SK-N-SH treated with all-trans-retinoic acid at 6 μM for 48 hours (cell line): ENCODE measurements around the gene CDC14B.

Experiments used
- ATAC-seq: fragments of 200-7000 bp; cut with Tn5 transposase; 3 replicates; pipeline ENCODE4 v1.9.1; 2020; ENCODE audit warnings: mild to moderate bottlenecking, moderate library complexity
- ARNTL ChIP-seq: fragments of 450-650 bp; formaldehyde crosslinking; IDR thresholded peaks from 2 replicates; pipeline ENCODE4 v1.5.0; 2020; ENCODE audit warnings: low read depth, mild to moderate bottlenecking, moderate library complexity, borderline replicate concordance
- BACH2 ChIP-seq: fragments of 250-450 bp; sonication (Bioruptor Pico); IDR thresholded peaks from 2 replicates; pipeline ENCODE4 v1.9.0; 2021; ENCODE audit warnings: mild to moderate bottlenecking, borderline replicate concordance
- CSDC2 ChIP-seq: fragments of 250-450 bp; sonication (Bioruptor Pico); IDR thresholded peaks from 2 replicates; pipeline ENCODE4 v1.5.0; 2020; ENCODE audit warnings: mild to moderate bottlenecking, moderate library complexity
- GLIS3 ChIP-seq: fragments of 250-450 bp; sonication (Bioruptor Pico); IDR thresholded peaks from 2 replicates; pipeline ENCODE4 v1.5.0; 2020; ENCODE audit warnings: mild to moderate bottlenecking, moderate library complexity
- OSR1 ChIP-seq: fragments of 250-450 bp; sonication (Bioruptor Pico); IDR thresholded peaks from 2 replicates; pipeline ENCODE4 v1.8.0; 2022; ENCODE audit warnings: moderate library complexity, mild to moderate bottlenecking, inconsistent platforms
- PPARA ChIP-seq: fragments of 250-450 bp; sonication (Bioruptor Pico); IDR thresholded peaks from 2 replicates; pipeline ENCODE4 v1.5.0; 2020; ENCODE audit warnings: mild to moderate bottlenecking, borderline replicate concordance
- RARB ChIP-seq: fragments of 250-450 bp; sonication (Bioruptor Pico); IDR thresholded peaks from 2 replicates; pipeline ENCODE4 v1.8.0; 2021; ENCODE audit warnings: mild to moderate bottlenecking, moderate library complexity
- TOX ChIP-seq: fragments of 250-450 bp; sonication (Bioruptor Pico); IDR thresholded peaks from 2 replicates; pipeline ENCODE4 v1.8.0; 2021; ENCODE audit warnings: mild to moderate bottlenecking, moderate library complexity, borderline replicate concordance
- ZC3H10 ChIP-seq: fragments of 250-450 bp; sonication (Bioruptor Pico); IDR thresholded peaks from 2 replicates; pipeline ENCODE4 v1.5.1; 2021; ENCODE audit warnings: mild to moderate bottlenecking, moderate library complexity
- ZFP3 ChIP-seq: fragments of 250-450 bp; sonication (Bioruptor Pico); IDR thresholded peaks from 2 replicates; pipeline ENCODE4 v1.5.0; 2020; ENCODE audit warnings: mild to moderate bottlenecking, moderate library complexity
- ZNF565 ChIP-seq: fragments of 450-650 bp; formaldehyde crosslinking; conservative IDR thresholded peaks from 2 replicates; pipeline ENCODE4 v1.5.0; 2020; ENCODE audit warnings: low read depth, mild to moderate bottlenecking, moderate library complexity
- ZNF70 ChIP-seq: fragments of 450-650 bp; formaldehyde crosslinking; IDR thresholded peaks from 2 replicates; pipeline ENCODE4 v1.5.0; 2020; ENCODE audit warnings: mild to moderate bottlenecking, moderate library complexity
- ZNF8 ChIP-seq: fragments of 450-650 bp; formaldehyde crosslinking; IDR thresholded peaks from 2 replicates; pipeline ENCODE4 v1.5.0; 2020; ENCODE audit warnings: mild to moderate bottlenecking, moderate library complexity
- TF ChIP-seq, protein P1 (sequence below): fragments of 250-450 bp; sonication (Bioruptor Pico); IDR thresholded peaks from 2 replicates; pipeline ENCODE4 v1.5.0; 2020; ENCODE audit warnings: mild to moderate bottlenecking, moderate library complexity
- TF ChIP-seq, protein P2 (sequence below): fragments of 250-450 bp; sonication (Bioruptor Pico); IDR thresholded peaks from 2 replicates; pipeline ENCODE4 v1.5.1; 2020; ENCODE audit warnings: low read depth, mild to moderate bottlenecking, moderate library complexity
- TF ChIP-seq, protein P3 (sequence below): fragments of 250-450 bp; sonication (Bioruptor Pico); IDR thresholded peaks from 2 replicates; pipeline ENCODE4 v1.5.1; 2021; ENCODE audit warnings: mild to moderate bottlenecking, moderate library complexity

The CDC14B gene

GRCh38 chr9:96555567-96556386, 63.9 kb downstream of the CDC14B start (continued):
- TF ChIP-seq, protein P1, sequence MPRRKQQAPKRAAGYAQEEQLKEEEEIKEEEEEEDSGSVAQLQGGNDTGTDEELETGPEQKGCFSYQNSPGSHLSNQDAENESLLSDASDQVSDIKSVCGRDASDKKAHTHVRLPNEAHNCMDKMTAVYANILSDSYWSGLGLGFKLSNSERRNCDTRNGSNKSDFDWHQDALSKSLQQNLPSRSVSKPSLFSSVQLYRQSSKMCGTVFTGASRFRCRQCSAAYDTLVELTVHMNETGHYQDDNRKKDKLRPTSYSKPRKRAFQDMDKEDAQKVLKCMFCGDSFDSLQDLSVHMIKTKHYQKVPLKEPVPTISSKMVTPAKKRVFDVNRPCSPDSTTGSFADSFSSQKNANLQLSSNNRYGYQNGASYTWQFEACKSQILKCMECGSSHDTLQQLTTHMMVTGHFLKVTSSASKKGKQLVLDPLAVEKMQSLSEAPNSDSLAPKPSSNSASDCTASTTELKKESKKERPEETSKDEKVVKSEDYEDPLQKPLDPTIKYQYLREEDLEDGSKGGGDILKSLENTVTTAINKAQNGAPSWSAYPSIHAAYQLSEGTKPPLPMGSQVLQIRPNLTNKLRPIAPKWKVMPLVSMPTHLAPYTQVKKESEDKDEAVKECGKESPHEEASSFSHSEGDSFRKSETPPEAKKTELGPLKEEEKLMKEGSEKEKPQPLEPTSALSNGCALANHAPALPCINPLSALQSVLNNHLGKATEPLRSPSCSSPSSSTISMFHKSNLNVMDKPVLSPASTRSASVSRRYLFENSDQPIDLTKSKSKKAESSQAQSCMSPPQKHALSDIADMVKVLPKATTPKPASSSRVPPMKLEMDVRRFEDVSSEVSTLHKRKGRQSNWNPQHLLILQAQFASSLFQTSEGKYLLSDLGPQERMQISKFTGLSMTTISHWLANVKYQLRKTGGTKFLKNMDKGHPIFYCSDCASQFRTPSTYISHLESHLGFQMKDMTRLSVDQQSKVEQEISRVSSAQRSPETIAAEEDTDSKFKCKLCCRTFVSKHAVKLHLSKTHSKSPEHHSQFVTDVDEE (CRISPR knock-in tag), result no peak

- TF ChIP-seq, protein P2, sequence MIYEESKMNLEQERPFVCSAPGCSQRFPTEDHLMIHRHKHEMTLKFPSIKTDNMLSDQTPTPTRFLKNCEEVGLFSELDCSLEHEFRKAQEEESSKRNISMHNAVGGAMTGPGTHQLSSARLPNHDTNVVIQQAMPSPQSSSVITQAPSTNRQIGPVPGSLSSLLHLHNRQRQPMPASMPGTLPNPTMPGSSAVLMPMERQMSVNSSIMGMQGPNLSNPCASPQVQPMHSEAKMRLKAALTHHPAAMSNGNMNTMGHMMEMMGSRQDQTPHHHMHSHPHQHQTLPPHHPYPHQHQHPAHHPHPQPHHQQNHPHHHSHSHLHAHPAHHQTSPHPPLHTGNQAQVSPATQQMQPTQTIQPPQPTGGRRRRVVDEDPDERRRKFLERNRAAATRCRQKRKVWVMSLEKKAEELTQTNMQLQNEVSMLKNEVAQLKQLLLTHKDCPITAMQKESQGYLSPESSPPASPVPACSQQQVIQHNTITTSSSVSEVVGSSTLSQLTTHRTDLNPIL (CRISPR knock-in tag), result no peak
- TF ChIP-seq BACH2 (CRISPR knock-in tag), result no peak
- no peak for TF ChIP-seq ZNF70 (CRISPR knock-in tag)
- no peak for TF ChIP-seq ZFP3 (CRISPR knock-in tag)
- TF ChIP-seq, protein P1 (CRISPR knock-in tag), result no peak
- TF ChIP-seq ZNF8 (CRISPR knock-in tag), result no peak
- TF ChIP-seq, all 23 proteins: peak for 0
- peak; percentile 76 for ATAC-seq
These were observed 64.7 kb downstream of the CDC14B start for GRCh38 chr9:96554801-96555566.

DNA sequence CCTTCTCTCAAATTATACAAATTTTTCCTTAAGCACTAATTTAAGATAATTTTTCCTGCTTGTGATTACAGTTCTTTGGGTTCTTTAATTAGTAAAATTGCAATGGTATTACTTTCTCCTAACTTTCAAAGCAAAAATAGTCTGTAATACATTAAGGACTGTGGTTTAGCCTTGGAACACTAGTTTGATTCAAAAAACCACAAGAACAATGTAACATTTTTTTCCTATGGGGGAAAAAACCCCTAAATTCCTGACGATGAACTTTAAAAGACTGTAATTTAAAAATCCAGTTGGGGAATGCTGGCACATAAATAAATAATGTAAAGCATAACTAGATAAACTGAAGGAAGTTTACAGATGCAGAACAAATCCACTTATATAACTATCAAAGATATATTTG, 65.3 kb downstream of the CDC14B start:
- TF ChIP-seq, protein P3, sequence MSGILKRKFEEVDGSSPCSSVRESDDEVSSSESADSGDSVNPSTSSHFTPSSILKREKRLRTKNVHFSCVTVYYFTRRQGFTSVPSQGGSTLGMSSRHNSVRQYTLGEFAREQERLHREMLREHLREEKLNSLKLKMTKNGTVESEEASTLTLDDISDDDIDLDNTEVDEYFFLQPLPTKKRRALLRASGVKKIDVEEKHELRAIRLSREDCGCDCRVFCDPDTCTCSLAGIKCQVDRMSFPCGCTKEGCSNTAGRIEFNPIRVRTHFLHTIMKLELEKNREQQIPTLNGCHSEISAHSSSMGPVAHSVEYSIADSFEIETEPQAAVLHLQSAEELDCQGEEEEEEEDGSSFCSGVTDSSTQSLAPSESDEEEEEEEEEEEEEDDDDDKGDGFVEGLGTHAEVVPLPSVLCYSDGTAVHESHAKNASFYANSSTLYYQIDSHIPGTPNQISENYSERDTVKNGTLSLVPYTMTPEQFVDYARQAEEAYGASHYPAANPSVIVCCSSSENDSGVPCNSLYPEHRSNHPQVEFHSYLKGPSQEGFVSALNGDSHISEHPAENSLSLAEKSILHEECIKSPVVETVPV, result no peak
- TF ChIP-seq OSR1 (CRISPR knock-in tag), result no peak
- no peak for TF ChIP-seq CSDC2 (CRISPR knock-in tag)
- no peak for TF ChIP-seq ZNF565 (CRISPR knock-in tag)
- TF ChIP-seq ARNTL, result no peak
- TF ChIP-seq PPARA, result no peak
- TF ChIP-seq ZFP3 (CRISPR knock-in tag), result no peak
- no peak for TF ChIP-seq TOX (CRISPR knock-in tag)
- TF ChIP-seq, protein P2 (CRISPR knock-in tag), result no peak
- no peak for TF ChIP-seq ZNF8 (CRISPR knock-in tag)
- no peak for TF ChIP-seq ZC3H10 (CRISPR knock-in tag)
- TF ChIP-seq, all 23 proteins: peak for 0
- peak; percentile 12; the same call in 1 of the 3 replicates for ATAC-seq

- TF ChIP-seq GLIS3 (CRISPR knock-in tag) (no peak), ZNF70 (CRISPR knock-in tag) (no peak), CSDC2 (CRISPR knock-in tag) (no peak), RARB (CRISPR knock-in tag) (no peak), ARNTL (no peak)
- peak; percentile 47 for ATAC-seq
These were observed 66.6 kb downstream of the CDC14B start for GRCh38 chr9:96553070-96553469.
